LNCAP (cell line): ENCODE measurements around the gene FCSK.

Source experiments
- CTCF ChIP-seq: fragments of 450-650 bp; IDR thresholded peaks from 2 replicates; pipeline ENCODE4 v1.5.1; 2017; ENCODE audit warnings: mild to moderate bottlenecking

FCSK gene

GRCh38 chr16:70484867-70485266 lies 30.5 kb downstream of the FCSK start:
- TF ChIP-seq CTCF, result no peak

DNA sequence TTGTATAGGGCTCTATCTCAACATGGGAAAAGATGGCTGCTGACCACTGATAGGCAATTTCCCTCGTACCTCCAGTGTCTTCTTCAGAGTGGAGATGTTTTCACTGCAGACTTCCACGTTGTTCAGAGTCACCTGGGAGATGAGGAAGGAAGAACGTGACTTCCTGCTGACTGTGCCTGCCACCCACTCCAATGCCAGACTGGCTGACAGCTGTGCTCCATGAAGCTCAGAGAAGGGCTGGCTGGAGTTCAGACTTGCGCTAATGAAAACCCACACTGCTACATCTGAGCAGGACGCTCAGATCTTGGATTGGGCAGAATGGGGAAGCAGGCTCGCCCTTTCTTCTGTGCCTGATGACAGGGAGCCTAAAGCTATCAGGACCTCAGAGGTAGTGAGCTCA lies 35.9 kb downstream of the FCSK start:
- no peak for TF ChIP-seq CTCF

DNA sequence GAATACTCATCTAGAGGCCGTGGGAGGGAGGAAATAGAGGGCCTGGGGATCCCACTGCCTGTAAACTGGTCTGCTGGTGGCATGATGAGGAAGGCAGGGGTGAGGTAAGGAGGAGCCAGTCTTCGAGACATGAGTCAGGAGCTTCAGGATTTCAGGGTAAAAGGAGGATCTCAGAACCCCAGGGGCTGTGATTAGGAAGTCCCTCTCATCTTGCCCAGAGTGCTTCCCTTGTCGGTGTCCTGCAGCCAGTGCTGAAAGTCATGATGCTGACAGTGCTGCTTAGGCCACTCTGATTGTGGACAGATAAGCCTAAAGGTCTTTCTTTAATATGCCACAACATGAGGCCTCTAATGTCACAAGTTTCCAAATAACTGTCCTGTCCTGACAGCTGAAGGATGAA lies 39.4 kb downstream of the FCSK start:
- TF ChIP-seq CTCF, result no peak

GRCh38 chr16:70494202-70494770 lies 39.9 kb downstream of the FCSK start:
- TF ChIP-seq CTCF, result no peak

- TF ChIP-seq CTCF, result no peak
These were observed 40.4 kb downstream of the FCSK start for GRCh38 chr16:70494777-70495176.

DNA sequence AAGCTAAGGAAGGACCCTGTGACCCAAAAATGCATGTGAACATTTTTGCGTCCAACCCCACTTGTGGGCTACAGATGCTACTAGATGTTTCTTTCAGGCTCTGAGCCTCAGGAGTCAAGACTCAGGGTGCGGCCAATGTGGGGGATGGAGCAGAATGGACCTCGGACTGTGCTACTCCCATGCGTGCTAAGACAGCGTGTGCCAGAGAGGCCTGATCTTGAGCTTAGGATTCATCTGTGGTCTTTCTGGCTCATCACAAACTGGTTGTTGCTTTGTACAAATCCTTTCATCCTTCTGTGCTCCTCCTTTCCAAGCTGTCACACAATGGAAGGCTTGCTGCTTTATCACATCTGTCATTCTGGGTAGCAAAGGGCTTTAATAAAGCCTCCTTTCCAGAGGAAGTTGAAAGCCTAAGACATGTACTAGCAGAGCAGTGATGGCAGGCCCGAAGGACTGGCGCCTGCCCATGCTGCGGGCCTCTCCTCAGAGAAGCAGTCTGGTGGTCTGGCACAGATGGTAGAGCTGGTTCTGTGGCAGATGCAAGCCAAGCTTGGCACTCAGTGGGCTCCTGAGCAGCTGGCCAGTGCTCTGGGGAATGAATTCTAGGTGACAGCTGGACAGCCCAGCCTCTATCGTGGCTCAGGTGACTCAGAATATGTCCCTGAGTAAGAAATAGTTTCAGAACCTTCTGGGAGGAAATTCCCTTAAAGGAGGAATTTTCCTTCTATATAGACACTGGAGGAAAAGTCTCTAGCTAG lies 41.2 kb downstream of the FCSK start:
- TF ChIP-seq CTCF, result no peak

DNA sequence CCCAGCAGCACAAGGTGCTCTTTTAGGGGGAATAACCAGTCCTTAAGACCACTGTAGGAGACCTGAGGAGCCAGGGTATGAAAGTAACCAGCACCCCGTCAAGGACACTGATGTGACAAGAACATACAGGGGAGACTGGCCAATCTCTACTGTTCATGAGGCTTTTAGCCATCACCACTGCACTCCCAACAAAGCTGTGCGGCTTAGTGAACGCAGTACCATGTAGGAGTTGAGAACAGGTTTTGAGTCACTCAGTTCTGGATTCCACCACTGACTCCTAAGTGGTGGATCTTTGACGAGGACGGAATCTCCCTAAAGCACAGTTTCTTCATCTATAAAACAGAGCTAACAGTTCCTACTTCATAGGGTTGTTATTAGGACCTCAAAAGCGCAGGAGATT lies 42.1 kb downstream of the FCSK start:
- TF ChIP-seq CTCF, result no peak
